ENCODE results near the gene MRPL33.

MRPL33 gene

DNA sequence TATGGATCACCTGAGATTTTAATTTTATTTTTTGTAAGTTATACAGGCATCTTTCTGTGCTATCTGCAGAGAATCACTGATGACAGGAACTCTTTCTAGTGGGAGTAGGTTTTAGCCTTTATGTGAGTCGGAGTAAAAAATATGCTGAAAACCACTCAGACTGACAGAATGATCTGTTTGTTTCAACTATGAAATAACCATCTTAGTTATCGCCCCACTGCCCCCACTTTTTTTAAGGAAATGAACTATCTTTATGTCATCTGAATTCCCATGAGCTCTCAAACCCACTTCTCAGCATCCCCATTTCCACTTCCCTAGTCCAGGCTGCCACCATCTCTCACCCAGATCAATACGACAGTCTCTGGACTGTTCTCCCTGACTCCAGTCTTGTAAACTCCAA is 38.9 kb downstream of the MRPL33 start:
- DNase-seq, result peak; percentile 38

DNA sequence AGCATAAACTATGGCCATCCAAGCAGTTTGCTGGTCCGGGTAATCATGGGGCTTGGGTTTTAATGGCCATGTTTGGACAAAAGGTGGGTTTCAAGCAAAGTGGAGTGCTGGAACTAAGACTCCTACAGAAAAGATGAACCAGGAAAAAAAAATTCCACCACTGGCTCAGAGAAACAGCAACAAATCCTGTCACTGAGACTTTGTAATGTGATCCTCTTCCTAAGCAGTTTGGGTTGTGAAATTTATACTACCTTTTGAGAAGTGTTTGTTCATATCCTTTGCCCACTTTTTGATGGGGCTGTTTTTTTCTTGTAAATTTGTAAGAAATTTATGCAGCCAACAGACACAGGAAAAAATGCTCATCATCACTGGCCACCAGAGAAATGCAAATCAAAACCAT is 40.2 kb downstream of the MRPL33 start:
- no peak for DNase-seq

DNA sequence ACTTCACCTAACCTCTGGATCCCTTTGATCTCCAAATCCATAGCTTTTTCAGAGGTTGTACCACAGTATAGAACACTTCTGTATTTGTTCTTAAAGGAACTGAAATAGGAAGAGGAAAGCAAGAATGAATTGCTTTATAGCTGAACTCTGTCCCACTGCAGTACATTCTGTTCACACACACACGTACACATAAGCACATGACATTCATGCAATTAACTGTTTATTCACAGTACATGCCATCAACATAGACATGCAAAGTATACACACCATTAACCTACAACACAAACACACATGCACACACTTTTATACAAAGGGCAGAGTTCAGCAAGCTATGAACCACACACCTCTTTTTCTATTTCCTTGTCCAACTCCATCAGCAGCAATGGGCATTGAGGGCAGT is 43.2 kb downstream of the MRPL33 start:
- no peak for DNase-seq

DNA sequence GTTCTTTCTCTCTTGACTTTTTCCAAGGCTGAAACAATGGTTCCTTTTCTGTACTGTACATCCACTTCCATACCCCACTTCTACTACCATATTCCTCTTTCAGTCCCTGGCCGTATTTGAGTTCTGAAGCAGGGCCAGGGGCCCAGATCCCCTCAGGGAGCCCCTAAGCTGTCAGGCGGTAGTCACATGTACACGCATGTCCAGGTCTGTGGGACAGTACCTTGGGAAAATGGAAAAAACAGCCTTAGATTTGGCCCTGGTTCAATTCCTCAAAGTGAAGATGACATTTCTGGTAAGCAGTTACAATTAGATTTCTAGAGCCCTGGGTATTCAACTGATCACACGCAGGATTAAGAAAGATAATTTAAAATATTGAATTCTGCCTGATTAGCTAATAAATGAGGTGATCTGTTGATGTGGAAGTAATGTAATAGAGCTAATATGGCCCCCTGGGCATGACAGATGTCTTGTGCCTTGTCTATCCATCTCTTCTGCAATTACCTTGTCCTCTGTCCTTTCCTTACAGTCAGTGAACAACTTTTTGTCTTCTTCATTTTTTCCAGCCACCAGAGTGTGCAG is 44.4 kb downstream of the MRPL33 start:
- no peak for DNase-seq

DNA sequence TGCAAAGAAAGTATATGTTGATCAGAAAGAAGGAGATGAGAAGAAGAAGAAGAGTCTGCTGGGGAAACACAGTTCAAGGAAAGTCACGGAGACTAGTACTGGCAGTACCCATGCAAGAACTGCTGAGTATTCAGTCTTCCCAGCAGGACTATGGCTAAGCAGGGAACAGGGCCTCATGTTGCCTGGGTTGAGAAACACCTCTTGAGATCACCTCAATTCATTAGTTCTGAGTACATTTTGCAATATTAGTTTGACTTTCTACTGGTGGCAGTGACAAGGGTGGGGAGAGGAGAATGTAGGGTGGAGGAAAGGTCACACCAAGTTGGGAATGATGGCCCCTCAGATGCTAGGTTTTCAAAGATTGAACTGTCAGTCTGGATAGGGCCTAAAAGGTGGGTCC is 50.5 kb downstream of the MRPL33 start:
- no peak for DNase-seq

DNA sequence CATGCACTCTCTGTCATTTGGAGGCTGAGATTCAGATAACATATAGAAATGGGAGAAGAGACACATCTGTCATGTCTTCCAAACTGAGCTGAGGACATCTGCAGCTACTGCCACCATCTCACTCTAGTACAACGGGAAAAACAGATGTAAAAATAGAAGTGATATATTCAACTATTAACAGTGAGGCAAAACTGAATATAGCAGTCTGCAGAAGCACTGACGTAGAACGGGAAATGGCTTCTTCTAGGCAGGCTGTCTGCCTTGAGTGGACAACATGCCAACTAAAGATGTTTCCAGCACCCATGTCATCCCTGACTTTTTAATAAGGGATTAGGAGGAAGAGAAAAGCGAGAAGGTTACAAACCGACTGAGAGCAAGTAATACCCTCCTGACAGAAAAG is 51.6 kb downstream of the MRPL33 start:
- DNase-seq, result no peak

DNA sequence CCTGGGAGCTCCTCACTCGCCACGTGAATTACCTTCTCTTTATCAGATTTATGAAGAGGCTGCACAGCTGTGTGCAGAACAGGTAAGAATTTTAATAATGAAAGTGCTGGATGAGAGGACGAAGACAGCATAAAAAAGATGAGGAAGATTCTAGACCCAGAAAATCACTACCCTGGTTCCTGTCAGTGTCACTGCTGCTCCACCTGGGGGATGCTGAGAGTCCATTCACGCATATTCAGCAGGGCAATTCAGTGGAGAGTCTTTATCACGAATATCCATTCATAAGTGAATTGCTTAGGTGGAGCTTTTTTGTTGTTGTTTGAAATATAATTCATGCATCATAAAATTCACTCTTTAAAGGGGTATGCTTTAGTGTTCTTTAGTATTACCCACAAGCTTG is 52.0 kb downstream of the MRPL33 start:
- DNase-seq, result no peak

DNA sequence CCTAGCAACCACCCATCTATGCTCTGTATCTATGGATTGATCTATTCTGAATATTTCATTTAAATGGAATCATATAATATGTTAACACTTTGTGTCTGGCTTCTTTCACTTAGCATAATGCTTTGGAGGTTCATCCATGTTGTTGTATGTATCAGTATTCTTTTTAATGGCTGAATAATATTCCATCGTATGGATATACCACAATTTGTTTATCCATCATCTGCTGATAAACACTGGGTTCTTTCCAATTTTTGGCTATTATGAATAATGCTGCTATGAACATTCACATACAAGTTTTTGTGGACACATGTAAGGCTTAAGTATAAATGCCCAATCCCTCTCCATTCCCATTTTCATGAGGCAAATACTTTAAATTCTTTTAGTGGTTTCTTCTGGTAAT is 52.9 kb downstream of the MRPL33 start:
- no peak for DNase-seq

DNA sequence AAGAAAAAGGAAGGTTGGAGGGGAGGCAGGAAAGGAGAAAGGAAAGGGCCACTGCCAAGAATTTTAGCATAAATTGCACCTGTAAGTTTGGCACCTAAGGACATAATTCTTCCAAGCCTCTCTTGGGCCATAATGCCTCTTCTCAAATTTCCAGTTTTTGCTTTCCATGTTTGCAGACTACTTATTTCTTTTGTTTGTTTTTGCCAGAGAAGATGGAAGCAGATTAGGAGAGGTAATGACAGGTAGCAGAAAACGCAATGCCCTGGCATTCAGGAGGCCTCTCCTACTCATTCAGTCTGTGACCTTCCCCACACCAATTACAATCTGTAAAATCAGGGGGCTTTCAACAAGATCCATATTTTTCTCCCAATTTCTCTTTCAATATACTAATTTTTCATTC is 56.8 kb downstream of the MRPL33 start:
- DNase-seq, result no peak
